ENCODE data around the gene ALG3. TPM values are rescaled to one million over a fixed set of nuclear protein-coding genes. Genes with fewer than 3 reads are reported as not detected.

ALG3 gene
- total and polyA plus RNA-seq, 10 donors, result 18.7 to 59.0 (median 25.7) TPM

DNA sequence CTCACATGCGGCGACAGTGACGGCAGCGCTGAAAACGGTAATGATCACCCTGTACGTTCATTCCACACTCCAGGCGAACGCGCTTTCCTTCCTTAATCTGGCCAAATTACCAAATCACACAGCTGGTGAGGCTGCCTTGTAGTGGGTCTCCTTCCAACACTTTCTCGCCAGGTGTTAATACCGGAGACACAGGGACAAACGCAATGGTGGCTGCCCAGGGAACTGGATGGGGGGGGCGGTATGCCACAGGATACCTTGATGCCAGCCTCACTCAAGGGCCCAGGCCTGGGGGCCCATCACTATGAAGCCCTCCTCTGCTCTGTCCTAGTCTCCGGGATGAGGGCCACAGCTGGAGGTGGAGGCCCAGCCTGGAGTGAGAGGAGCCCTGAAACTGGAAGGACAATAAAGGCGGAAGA, 14.0 kb upstream of the ALG3 start:
- no peak for DNase-seq
- H3K4me3 ChIP-seq, result peak overlapping the region in 2 of 8 donors; percentile 54 to 75
- 14 to 23% (median 18%) methylated on average over 15 of the region's 15 CpGs for WGBS, 5 donors

GRCh38 chr3:184261854-184262763, 13.3 kb upstream of the ALG3 start:
- peaks cover 0 to under 1% (median 0%) of the 10 kb centered on the region in 8 donors for H3K9me3 ChIP-seq
- peaks cover 17 to 39% (median 32%) of the 10 kb centered on the region in 6 donors for H3K4me1 ChIP-seq
- TF ChIP-seq POLR2AphosphoS5 (IDR thresholded peaks at IDR 0.05), result no peak
- no peak for TF ChIP-seq POLR2A (IDR thresholded peaks at IDR 0.05)
- TF ChIP-seq, protein P1, sequence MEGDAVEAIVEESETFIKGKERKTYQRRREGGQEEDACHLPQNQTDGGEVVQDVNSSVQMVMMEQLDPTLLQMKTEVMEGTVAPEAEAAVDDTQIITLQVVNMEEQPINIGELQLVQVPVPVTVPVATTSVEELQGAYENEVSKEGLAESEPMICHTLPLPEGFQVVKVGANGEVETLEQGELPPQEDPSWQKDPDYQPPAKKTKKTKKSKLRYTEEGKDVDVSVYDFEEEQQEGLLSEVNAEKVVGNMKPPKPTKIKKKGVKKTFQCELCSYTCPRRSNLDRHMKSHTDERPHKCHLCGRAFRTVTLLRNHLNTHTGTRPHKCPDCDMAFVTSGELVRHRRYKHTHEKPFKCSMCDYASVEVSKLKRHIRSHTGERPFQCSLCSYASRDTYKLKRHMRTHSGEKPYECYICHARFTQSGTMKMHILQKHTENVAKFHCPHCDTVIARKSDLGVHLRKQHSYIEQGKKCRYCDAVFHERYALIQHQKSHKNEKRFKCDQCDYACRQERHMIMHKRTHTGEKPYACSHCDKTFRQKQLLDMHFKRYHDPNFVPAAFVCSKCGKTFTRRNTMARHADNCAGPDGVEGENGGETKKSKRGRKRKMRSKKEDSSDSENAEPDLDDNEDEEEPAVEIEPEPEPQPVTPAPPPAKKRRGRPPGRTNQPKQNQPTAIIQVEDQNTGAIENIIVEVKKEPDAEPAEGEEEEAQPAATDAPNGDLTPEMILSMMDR (IDR thresholded peaks at IDR 0.05 in 8 of 11, conservative IDR thresholded peaks at IDR 0.05 in 3 of 11), result no peak
- no peak overlapping the region for H3K27ac ChIP-seq
- H3K36me3 ChIP-seq, result peaks cover 0 to 17% (median 2%) of the 10 kb centered on the region in 6 donors
- peak overlapping the region; percentile 34 to 75 (median 54) for H3K4me3 ChIP-seq
- DNase-seq, result no peak
- WGBS, 5 donors, result 3 to 5% (median 4%) methylated on average over 59 to 66 of the region's 66 CpGs
- peaks cover 3 to 87% (median 55%) of the 10 kb centered on the region in 7 donors for H3K27me3 ChIP-seq (replicated peaks in 1 of 7)
- intact Hi-C loops (cut with DNase I; ENCODE audit: low total_unique reads), result no loop called here

More for the DNA sequence above, 14.0 kb upstream of the ALG3 start:
- H3K27ac ChIP-seq, result no peak overlapping the region
- TF ChIP-seq, protein P1 (IDR thresholded peaks at IDR 0.05 in 8 of 11, conservative IDR thresholded peaks at IDR 0.05 in 3 of 11), result no peak
- TF ChIP-seq POLR2A (IDR thresholded peaks at IDR 0.05) (no peak), POLR2AphosphoS5 (IDR thresholded peaks at IDR 0.05) (no peak)
- peaks cover 0 to 5% (median 0%) of the 10 kb centered on the region in 8 donors for H3K9me3 ChIP-seq
- intact Hi-C loops (cut with DNase I; ENCODE audit: low total_unique reads), result no loop called here
- peaks cover 17 to 39% (median 32%) of the 10 kb centered on the region in 6 donors for H3K4me1 ChIP-seq
- peaks cover 0 to 12% (median 2%) of the 10 kb centered on the region in 6 donors for H3K36me3 ChIP-seq
- H3K27me3 ChIP-seq (replicated peaks in 1 of 7), result peaks cover 3 to 93% (median 55%) of the 10 kb centered on the region in 7 donors

DNA sequence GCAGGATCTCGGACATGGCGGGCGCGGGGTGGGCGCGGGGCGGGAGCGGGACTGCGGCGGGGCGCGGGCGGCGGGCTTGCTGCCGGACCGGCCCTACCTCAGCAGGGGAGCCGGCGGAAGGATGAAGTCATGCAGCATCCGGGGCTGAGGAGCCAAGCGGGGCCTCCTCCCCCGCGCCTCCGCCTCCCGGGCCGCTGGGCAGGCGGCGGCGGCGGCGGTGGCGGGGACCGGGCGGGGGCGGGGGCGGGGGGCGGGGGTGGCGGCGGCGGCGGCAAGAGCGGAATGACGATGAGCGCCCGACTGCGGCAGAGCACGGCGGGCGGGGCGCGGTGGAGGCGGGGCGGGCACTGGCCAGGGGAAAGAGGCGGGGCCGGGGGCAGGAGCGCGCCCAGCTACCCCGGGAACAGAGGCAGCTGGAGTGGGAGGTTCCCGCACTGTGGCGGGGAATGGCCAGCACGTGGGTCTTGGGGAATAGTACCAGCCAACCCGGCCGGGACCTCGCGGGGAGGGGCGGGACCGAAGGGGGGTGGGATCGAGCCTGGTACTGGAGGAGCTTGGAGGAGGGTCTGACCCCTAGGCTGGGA, 12.6 kb upstream of the ALG3 start, which contains the start of gene CAMK2N2:
CAMK2N2 (minus strand) TSS at position 284 of the 584 bp plus-strand sequence; CDS start at position 16, 268 bp downstream.
- DNase-seq, result peak; percentile 85
- Histone ChIP-seq H3K4me3 (peak within 1 kb of the TSS; percentile 34 to 75 (median 54)), H3K27me3 (replicated peaks in 1 of 7) (peaks cover 3 to 82% (median 55%) of the 10 kb centered on the region in 7 donors), H3K36me3 (peaks cover 0 to 17% (median 2%) of the 10 kb centered on the region in 6 donors), H3K4me1 (peaks cover 17 to 39% (median 32%) of the 10 kb centered on the region in 6 donors), H3K9me3 (no peaks in the 10 kb centered on the region), H3K27ac (peak within 1 kb of the TSS in 2 of 8 donors; percentile 13 to 24)
- intact Hi-C loops (cut with DNase I; ENCODE audit: low total_unique reads), result no loop called here
- 0 to 2% (median 1%) methylated on average over 10 to 67 of the region's 67 CpGs for WGBS, 5 donors
- TF ChIP-seq POLR2A (IDR thresholded peaks at IDR 0.05), result no peak

DNA sequence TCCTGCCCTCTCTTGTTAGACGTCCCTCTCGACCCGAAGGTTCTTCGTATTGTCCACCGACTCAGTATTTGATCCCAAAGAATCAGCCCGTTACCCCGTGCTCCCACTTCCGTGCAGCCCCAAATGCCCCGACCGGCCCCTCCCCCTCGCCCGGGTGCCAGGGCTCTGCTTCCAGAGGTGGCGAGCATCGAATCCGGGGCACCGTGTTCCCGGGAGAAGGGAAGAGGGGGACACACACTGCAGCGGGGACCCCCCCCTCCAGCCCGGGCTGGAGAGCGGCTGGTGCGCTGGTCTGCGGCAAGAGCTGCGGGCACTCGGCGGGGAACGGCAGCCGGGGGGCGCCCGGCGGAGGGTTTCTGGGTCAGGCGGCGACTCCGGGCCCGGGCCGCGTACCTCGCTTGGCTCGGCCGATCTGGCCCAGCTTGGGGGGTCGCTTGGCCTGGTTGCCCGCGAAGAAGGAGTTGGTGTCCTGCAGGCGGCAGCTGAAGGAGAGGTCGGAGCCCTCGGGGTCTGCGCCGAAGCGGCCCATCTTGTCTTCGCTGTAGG, 12.0 kb upstream of the ALG3 start:
- 1 to 2% (median 1%) methylated on average over 26 to 49 of the region's 49 CpGs for WGBS, 5 donors
- Histone ChIP-seq H3K27me3 (replicated peaks in 1 of 7) (peaks cover 3 to 76% (median 55%) of the 10 kb centered on the region in 7 donors), H3K27ac (peak overlapping the region in 2 of 8 donors; percentile 13 to 24), H3K4me1 (peaks cover 17 to 39% (median 32%) of the 10 kb centered on the region in 6 donors), H3K9me3 (no peaks in the 10 kb centered on the region), H3K36me3 (peaks cover 0 to 17% (median 2%) of the 10 kb centered on the region in 6 donors), H3K4me3 (peak overlapping the region; percentile 34 to 75 (median 54))
- no peak for DNase-seq
- TF ChIP-seq POLR2AphosphoS5 (IDR thresholded peaks at IDR 0.05), result no peak
- TF ChIP-seq, protein P1 (IDR thresholded peaks at IDR 0.05 in 8 of 11, conservative IDR thresholded peaks at IDR 0.05 in 3 of 11), result peak in 1 of 11 experiments; percentile 9
- intact Hi-C loops (cut with DNase I; ENCODE audit: low total_unique reads), result no loop called here

All from spleen (tissue), 11 donors.